H1 (cell line): ENCODE measurements around the gene TP53BP2. TPM values are rescaled to one million over a fixed set of nuclear protein-coding genes. Genes with fewer than 3 reads are reported as not detected.
A peak's percentile ranks its signal among the peaks of the same experiment; 100 is the strongest.

ENCODE experiments used
- CTCF ChIA-PET: fragments of 300-600 bp; sonication (Branson Sonifier 250); formaldehyde crosslinking; loops from one replicate; lab custom pipeline; 2021; ENCODE audit not compliant: partially characterized antibody; lab: Charles Lee
- POLR2A ChIA-PET: fragments of 300-600 bp; sonication (Branson Sonifier 250); formaldehyde crosslinking; loops from one replicate; lab custom pipeline; 2021; ENCODE audit warnings: inconsistent platforms; ENCODE audit not compliant: partially characterized antibody; lab: Charles Lee
- DNase-seq, 2 experiments: peaks; one replicate each; pipeline versions ENCODE4 v3.0.0 to v3.0.0-alpha.2; 2010 to 2022; ENCODE audit warnings: low spot score in 2 of 2, low read depth in 1 of 2, mixed read lengths in 1 of 2
- FAIRE-seq: peaks from 2 replicates; lab custom pipeline; 2011; peaks lifted over from hg19 to GRCh38; lab: Jason Lieb, UNC
- H2AFZ ChIP-seq: 2 replicates; pipeline ENCODE4 v1.8.1; 2012; ENCODE audit warnings: low read length, inconsistent platforms
- H2AK5ac ChIP-seq: 2 replicates; pipeline ENCODE4 v1.6.1; 2013; ENCODE audit warnings: low read depth, low read length
- H2BK120ac ChIP-seq: replicated peaks from 2 replicates; pipeline ENCODE3; 2013; ENCODE audit warnings: low read depth, low read length, inconsistent platforms
- H2BK12ac ChIP-seq: 2 replicates; pipeline ENCODE4 v1.6.1; 2013; ENCODE audit warnings: low read depth, low read length
- H2BK15ac ChIP-seq: 2 replicates; pipeline ENCODE4 v1.6.1; 2013; ENCODE audit warnings: low read length
- H2BK20ac ChIP-seq: 2 replicates; pipeline ENCODE4 v1.6.1; 2013; ENCODE audit warnings: low read length
- H2BK5ac ChIP-seq: 2 replicates; pipeline ENCODE4 v1.6.1; 2013; ENCODE audit warnings: low read depth, low read length
- H3K14ac ChIP-seq: 2 replicates; pipeline ENCODE4 v1.6.1; 2013; ENCODE audit warnings: inconsistent platforms; ENCODE audit not compliant: insufficient read length
- H3K18ac ChIP-seq: 2 replicates; pipeline ENCODE4 v1.6.1; 2013; ENCODE audit warnings: low read length; ENCODE audit errors: extremely low read depth
- H3K23ac ChIP-seq: 2 replicates; pipeline ENCODE4 v1.6.1; 2013; ENCODE audit warnings: inconsistent platforms; ENCODE audit not compliant: insufficient read length
- H3K23me2 ChIP-seq: 2 replicates; pipeline ENCODE4 v1.6.1; 2013; ENCODE audit warnings: low read depth, low read length
- H3K27ac ChIP-seq: 2 replicates; pipeline ENCODE4 v1.6.1; 2011; ENCODE audit warnings: low read depth, low read length, inconsistent platforms
- H3K27me3 ChIP-seq, 4 experiments: replicated peaks in 1 of 4; 1 replicate in 1 of 4; 2 replicates in 3 of 4; pipeline versions ENCODE4 v1.6.1 to v1.8.1; 2011 to 2013; ENCODE audit warnings: low read length in 3 of 4, mild to moderate bottlenecking in 3 of 4, inconsistent platforms in 2 of 4, mixed read lengths in 2 of 4, moderate library complexity in 1 of 4; ENCODE audit not compliant: control insufficient read depth in 3 of 4, insufficient read depth in 3 of 4; ENCODE audit errors: extremely low read depth in 1 of 4
- H3K36me3 ChIP-seq, 4 experiments: 2 replicates each; pipeline versions ENCODE4 v1.6.1 to v1.8.1; 2011 to 2013; ENCODE audit warnings: mild to moderate bottlenecking in 4 of 4, low read length in 3 of 4, moderate library complexity in 2 of 4, control low read depth in 1 of 4, inconsistent platforms in 1 of 4; ENCODE audit not compliant: insufficient read depth in 4 of 4, control insufficient read depth in 2 of 4
- H3K4ac ChIP-seq: replicated peaks from 2 replicates; pipeline ENCODE3; 2013; ENCODE audit warnings: low read length, low read depth, mixed read lengths, inconsistent platforms; ENCODE audit not compliant: insufficient read length
- H3K4me1 ChIP-seq, 4 experiments: replicated peaks in 1 of 4; 1 replicate in 1 of 4; 2 replicates in 3 of 4; pipeline versions ENCODE4 v1.6.1 to v1.8.1; 2011 to 2013; ENCODE audit warnings: low read length in 3 of 4, inconsistent platforms in 2 of 4, mixed read lengths in 1 of 4; ENCODE audit not compliant: insufficient read depth in 4 of 4, control insufficient read depth in 3 of 4
- H3K4me2 ChIP-seq, 2 experiments: 2 replicates each; pipeline versions ENCODE4 v1.6.1 to v1.8.1; 2011 to 2013; ENCODE audit warnings: low read depth in 2 of 2, low read length in 2 of 2, control low read depth in 1 of 2, inconsistent platforms in 1 of 2, mild to moderate bottlenecking in 1 of 2; ENCODE audit not compliant: insufficient read depth in 1 of 2
- H3K4me3 ChIP-seq, 4 experiments: fragments of 200-600, 300-600 bp in 1 of 4; sonication (generic), shearing (Covaris generic), sonication (Bioruptor Twin) in 1 of 4; 2 replicates each; pipeline versions ENCODE4 v1.5.1 to v1.8.1; 2011 to 2016; ENCODE audit warnings: low read length in 4 of 4, low read depth in 3 of 4, control low read depth in 2 of 4, inconsistent platforms in 2 of 4, mild to moderate bottlenecking in 2 of 4, mixed read lengths in 1 of 4, moderate library complexity in 1 of 4; ENCODE audit not compliant: insufficient read depth in 2 of 4; ENCODE audit errors: extremely low read depth in 1 of 4
- H3K56ac ChIP-seq: replicated peaks from 2 replicates; pipeline ENCODE3; 2013; ENCODE audit warnings: low read depth, mild to moderate bottlenecking, mixed read lengths, low read length, inconsistent platforms; ENCODE audit not compliant: insufficient read length
- H3K79me1 ChIP-seq: 2 replicates; pipeline ENCODE4 v1.6.1; 2013; ENCODE audit warnings: low read depth, low read length, control low read depth
- H3K79me2 ChIP-seq, 2 experiments: 2 replicates each; pipeline versions ENCODE4 v1.6.1 to v1.8.1; 2012 to 2013; ENCODE audit warnings: low read length in 2 of 2, mild to moderate bottlenecking in 2 of 2, inconsistent platforms in 1 of 2; ENCODE audit not compliant: insufficient read depth in 2 of 2, control insufficient read depth in 1 of 2
- H3K9ac ChIP-seq, 4 experiments: replicated peaks in 1 of 4; 1 replicate in 1 of 4; 2 replicates in 3 of 4; pipeline versions ENCODE4 v1.6.1 to v1.8.1; 2011 to 2013; ENCODE audit warnings: low read depth in 3 of 4, low read length in 3 of 4, control low read depth in 2 of 4, mild to moderate bottlenecking in 2 of 4, moderate library complexity in 2 of 4, inconsistent platforms in 1 of 4; ENCODE audit errors: extremely low read depth in 1 of 4
- H3K9me3 ChIP-seq, 2 experiments: 2 replicates each; pipeline versions ENCODE4 v1.6.1 to v1.8.1; 2012 to 2013; ENCODE audit warnings: mild to moderate bottlenecking in 2 of 2, moderate library complexity in 2 of 2, control low read depth in 1 of 2, inconsistent platforms in 1 of 2, low read depth in 1 of 2, low read length in 1 of 2, mixed read lengths in 1 of 2; ENCODE audit not compliant: insufficient read depth in 2 of 2
- H4K20me1 ChIP-seq, 2 experiments: replicated peaks in 1 of 2; 2 replicates each; pipeline versions ENCODE3 to v1.8.1; 2011 to 2013; ENCODE audit warnings: inconsistent platforms in 2 of 2, low read length in 2 of 2, mild to moderate bottlenecking in 1 of 2; ENCODE audit not compliant: insufficient read depth in 2 of 2, control insufficient read depth in 1 of 2
- H4K5ac ChIP-seq: 2 replicates; pipeline ENCODE4 v1.6.1; 2013; ENCODE audit warnings: low read length, low read depth, mixed read lengths, inconsistent platforms; ENCODE audit not compliant: insufficient read length
- H4K8ac ChIP-seq: 2 replicates; pipeline ENCODE4 v1.8.0; 2013; ENCODE audit warnings: mild to moderate bottlenecking, moderate library complexity, low read length, inconsistent platforms; ENCODE audit not compliant: insufficient read depth; ENCODE audit errors: extremely low read depth
- H4K91ac ChIP-seq: replicated peaks from 2 replicates; pipeline ENCODE3; 2013; ENCODE audit warnings: low read length, mixed read lengths, inconsistent platforms; ENCODE audit not compliant: insufficient read length
- NANOG ChIP-seq: IDR thresholded peaks from 2 replicates; pipeline ENCODE4 v1.6.1; 2011; ENCODE audit warnings: low read length, low read depth, mild to moderate bottlenecking, inconsistent platforms; ENCODE audit not compliant: insufficient read depth, poor library complexity, severe bottlenecking
- POU5F1 ChIP-seq: IDR thresholded peaks from 2 replicates; pipeline ENCODE4 v1.6.1; 2011; ENCODE audit warnings: low read depth, mild to moderate bottlenecking, low read length, moderate library complexity
- WGBS, 2 experiments: shearing (Covaris generic) in 1 of 2; methylation state at CpG; one replicate each; pipeline versions ENCODE4 v1.1.6 to v1.1.7; 2013 to 2015; ENCODE audit warnings: low lambda C conversion rate in 2 of 2, mixed read lengths in 2 of 2, inconsistent platforms in 1 of 2, low coverage in 1 of 2, missing lambda C conversion rate in 1 of 2; ENCODE audit not compliant: insufficient replicate concordance in 2 of 2, insufficient coverage in 1 of 2, insufficient read length in 1 of 2; ENCODE audit errors: extremely low coverage in 1 of 2, missing lambda C conversion rate in 1 of 2; 5-methylcytosine and 5-hydroxymethylcytosine counted together
- polyA plus RNA-seq, 7 experiments: library from polyadenylated mRNA; depleted of rRNA in 3 of 7; stranded (reverse) in 5 of 7; unstranded in 2 of 7; fragments of >200 nt in 5 of 7; fragments of 200-250 nt in 2 of 7; gene quantifications; 1 replicate in 5 of 7; 2 replicates in 1 of 7; 4 replicates in 1 of 7; pipeline versions ENCODE4 v1.2.1 to v1.2.3, GENCODE V29; 2011 to 2013; ENCODE audit warnings: missing spikeins in 2 of 7, mixed read lengths in 2 of 7
- total RNA-seq: library from RNA; stranded (reverse); fragmentation: NEBNext Ultra II Directional; extraction: Animal tissue kit (Norgen Biotek cat#: 25700); gene quantifications from 2 replicates; pipeline ENCODE4 v1.2.1, GENCODE V29; 2021
- TF ChIP-seq, protein P1 (sequence below): IDR thresholded peaks from 2 replicates; pipeline ENCODE4 v1.6.1; 2012; ENCODE audit warnings: low read length, inconsistent platforms

Gene TP53BP2
- total and polyA plus RNA-seq, 2 of the 8 experiments (the other 6 are each of a cell fraction or from before 2014, with no cell fraction given), result 18.0 to 38.7 TPM

- 24% methylated on average over 3 of the region's 4 CpGs; no CpG with 5 or more reads in 1 of the 2 experiments for WGBS, 2 experiments
- no peak for FAIRE-seq
Observed at GRCh38 chr1:223729906-223730305, 115.8 kb downstream of the TP53BP2 start.

More at GRCh38 chr1:223729906-223730305, 115.8 kb downstream of the TP53BP2 start:
- peak; percentile 56 for TF ChIP-seq NANOG
- no peak for TF ChIP-seq POU5F1
- TF ChIP-seq, protein P1, sequence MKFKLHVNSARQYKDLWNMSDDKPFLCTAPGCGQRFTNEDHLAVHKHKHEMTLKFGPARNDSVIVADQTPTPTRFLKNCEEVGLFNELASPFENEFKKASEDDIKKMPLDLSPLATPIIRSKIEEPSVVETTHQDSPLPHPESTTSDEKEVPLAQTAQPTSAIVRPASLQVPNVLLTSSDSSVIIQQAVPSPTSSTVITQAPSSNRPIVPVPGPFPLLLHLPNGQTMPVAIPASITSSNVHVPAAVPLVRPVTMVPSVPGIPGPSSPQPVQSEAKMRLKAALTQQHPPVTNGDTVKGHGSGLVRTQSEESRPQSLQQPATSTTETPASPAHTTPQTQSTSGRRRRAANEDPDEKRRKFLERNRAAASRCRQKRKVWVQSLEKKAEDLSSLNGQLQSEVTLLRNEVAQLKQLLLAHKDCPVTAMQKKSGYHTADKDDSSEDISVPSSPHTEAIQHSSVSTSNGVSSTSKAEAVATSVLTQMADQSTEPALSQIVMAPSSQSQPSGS, result no peak
- Histone ChIP-seq H3K9me3 (no peaks in the 10 kb centered on the region), H2BK20ac (no peak overlapping the region), H3K4ac (no peak overlapping the region), H3K23me2 (no peaks in the 10 kb centered on the region), H3K36me3 (no peaks in the 10 kb centered on the region), H3K27ac (no peak overlapping the region), H2BK120ac (no peak overlapping the region), H3K9ac (no peak overlapping the region), H3K4me2 (no peak overlapping the region), H3K79me2 (no peaks in the 10 kb centered on the region), H3K4me1 (peaks cover 14 to 49% (median 30%) of the 10 kb centered on the region in 4 experiments), H2AK5ac (no peak overlapping the region), H4K20me1 (peaks cover 1 to 6% of the 10 kb centered on the region in 2 experiments), H3K27me3 (peaks cover 7 to 45% (median 40%) of the 10 kb centered on the region in 4 experiments), H2BK12ac (no peak overlapping the region), H4K8ac (no peak overlapping the region), H3K18ac (no peak overlapping the region), H3K14ac (no peak overlapping the region), H3K56ac (no peak overlapping the region), H2AFZ (no peak overlapping the region), H4K5ac (no peak overlapping the region), H3K23ac (no peak overlapping the region), H3K79me1 (no peaks in the 10 kb centered on the region), H4K91ac (no peak overlapping the region), H3K4me3 (no peak overlapping the region), H2BK15ac (no peak overlapping the region), H2BK5ac (no peak overlapping the region)
- DNase-seq, result no peak
- POLR2A ChIA-PET, result interaction anchor here (1.7 to 2.2 kb wide), 2 partner anchors 11 to 17 kb away, joined by 7 read pairs; partner anchors contain the start of gene CAPN2
- CTCF ChIA-PET, result interaction anchor here (1.0 to 6.2 kb wide), 2 partner anchors 12 to 21 kb away, joined by 4 to 53 read pairs; no protein-coding TSS in a partner anchor
